22Rv1 (cell line): ENCODE data around the gene GNG12.

Experiments
- ZFX ChIP-seq: fragments of 450-650 bp; IDR thresholded peaks from 2 replicates; pipeline ENCODE4 v1.6.1; 2017; ENCODE audit warnings: antibody characterized with exemption, borderline replicate concordance
- TF ChIP-seq, protein P1 (sequence below): fragments of 450-650 bp; IDR thresholded peaks from 2 replicates; pipeline ENCODE4 v1.5.1; 2017; ENCODE audit warnings: mild to moderate bottlenecking

DNA sequence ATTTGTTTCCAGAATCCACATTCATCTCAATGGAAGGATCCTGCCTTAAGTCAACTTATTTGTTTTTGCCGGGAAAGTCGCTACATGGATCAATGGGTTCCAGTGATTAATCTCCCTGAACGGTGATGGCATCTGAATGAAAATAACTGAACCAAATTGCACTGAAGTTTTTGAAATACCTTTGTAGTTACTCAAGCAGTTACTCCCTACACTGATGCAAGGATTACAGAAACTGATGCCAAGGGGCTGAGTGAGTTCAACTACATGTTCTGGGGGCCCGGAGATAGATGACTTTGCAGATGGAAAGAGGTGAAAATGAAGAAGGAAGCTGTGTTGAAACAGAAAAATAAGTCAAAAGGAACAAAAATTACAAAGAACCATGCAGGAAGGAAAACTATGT, 145.6 kb downstream of the GNG12 start:
- TF ChIP-seq, protein P1, sequence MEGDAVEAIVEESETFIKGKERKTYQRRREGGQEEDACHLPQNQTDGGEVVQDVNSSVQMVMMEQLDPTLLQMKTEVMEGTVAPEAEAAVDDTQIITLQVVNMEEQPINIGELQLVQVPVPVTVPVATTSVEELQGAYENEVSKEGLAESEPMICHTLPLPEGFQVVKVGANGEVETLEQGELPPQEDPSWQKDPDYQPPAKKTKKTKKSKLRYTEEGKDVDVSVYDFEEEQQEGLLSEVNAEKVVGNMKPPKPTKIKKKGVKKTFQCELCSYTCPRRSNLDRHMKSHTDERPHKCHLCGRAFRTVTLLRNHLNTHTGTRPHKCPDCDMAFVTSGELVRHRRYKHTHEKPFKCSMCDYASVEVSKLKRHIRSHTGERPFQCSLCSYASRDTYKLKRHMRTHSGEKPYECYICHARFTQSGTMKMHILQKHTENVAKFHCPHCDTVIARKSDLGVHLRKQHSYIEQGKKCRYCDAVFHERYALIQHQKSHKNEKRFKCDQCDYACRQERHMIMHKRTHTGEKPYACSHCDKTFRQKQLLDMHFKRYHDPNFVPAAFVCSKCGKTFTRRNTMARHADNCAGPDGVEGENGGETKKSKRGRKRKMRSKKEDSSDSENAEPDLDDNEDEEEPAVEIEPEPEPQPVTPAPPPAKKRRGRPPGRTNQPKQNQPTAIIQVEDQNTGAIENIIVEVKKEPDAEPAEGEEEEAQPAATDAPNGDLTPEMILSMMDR = no peak
- no peak for TF ChIP-seq ZFX
